ENCODE measurements around the gene ANXA5. TPM values are rescaled to one million over a fixed set of nuclear protein-coding genes. Genes with fewer than 3 reads are reported as not detected.

ANXA5 gene
- total RNA-seq, 2 donors from 2014 or later, result 88.4 to 122 TPM

- Histone ChIP-seq H3K27ac (peak overlapping the region; percentile 34), H3K27me3 (no peaks in the 10 kb centered on the region), H3K4me1 (no peaks in the 10 kb centered on the region), H3K9me3 (no peaks in the 10 kb centered on the region), H3K36me3 (no peaks in the 10 kb centered on the region), H3K4me3 (no peak overlapping the region), H3K9ac (ENCODE audit: low read depth in 2 of 2, low read length in 2 of 2) (peak overlapping the region in 1 of 2 donors; percentile 4)
- DNase-seq, result peak; percentile 59
- TF ChIP-seq, protein P1, sequence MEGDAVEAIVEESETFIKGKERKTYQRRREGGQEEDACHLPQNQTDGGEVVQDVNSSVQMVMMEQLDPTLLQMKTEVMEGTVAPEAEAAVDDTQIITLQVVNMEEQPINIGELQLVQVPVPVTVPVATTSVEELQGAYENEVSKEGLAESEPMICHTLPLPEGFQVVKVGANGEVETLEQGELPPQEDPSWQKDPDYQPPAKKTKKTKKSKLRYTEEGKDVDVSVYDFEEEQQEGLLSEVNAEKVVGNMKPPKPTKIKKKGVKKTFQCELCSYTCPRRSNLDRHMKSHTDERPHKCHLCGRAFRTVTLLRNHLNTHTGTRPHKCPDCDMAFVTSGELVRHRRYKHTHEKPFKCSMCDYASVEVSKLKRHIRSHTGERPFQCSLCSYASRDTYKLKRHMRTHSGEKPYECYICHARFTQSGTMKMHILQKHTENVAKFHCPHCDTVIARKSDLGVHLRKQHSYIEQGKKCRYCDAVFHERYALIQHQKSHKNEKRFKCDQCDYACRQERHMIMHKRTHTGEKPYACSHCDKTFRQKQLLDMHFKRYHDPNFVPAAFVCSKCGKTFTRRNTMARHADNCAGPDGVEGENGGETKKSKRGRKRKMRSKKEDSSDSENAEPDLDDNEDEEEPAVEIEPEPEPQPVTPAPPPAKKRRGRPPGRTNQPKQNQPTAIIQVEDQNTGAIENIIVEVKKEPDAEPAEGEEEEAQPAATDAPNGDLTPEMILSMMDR (IDR thresholded peaks at IDR 0.05), result no peak
- intact Hi-C loops (cut with DNase I), result no loop called here
Measured at GRCh38 chr4:121711263-121712000, 14.7 kb upstream of the ANXA5 start.

DNA sequence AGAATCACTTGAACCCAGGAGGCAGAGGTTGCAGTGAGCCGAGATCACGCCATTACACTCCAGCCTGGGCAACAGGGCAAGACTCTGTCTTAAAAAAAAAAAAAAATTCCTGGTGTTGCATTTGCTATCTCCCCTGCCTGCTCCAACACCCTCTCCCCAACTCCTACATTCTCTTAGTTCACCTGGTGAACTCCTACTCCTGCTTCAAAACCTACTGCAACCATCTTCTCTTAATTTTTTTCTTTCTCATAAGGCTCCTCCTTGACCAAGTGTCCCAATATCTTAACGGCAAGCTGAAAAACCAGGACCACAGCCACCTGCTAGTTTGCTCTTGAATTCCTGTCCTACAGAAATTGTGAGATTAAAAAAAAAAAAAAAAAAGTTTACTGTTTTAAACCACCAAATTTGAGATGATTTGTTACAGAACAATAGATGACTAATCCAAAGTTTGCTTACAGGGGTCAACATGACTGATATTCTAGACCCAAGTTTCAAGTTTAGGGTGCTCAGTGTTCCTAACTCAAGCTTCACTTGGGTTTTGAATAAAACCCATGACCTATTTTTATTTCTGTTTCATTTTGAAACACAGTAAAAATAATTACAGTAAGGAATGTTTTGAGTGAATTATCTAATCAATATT lies 13.1 kb upstream of the ANXA5 start:
- H3K4me3 ChIP-seq, result no peak overlapping the region
- TF ChIP-seq, protein P1 (IDR thresholded peaks at IDR 0.05), result no peak
- no peak overlapping the region for H3K9ac ChIP-seq (ENCODE audit: low read depth in 2 of 2, low read length in 2 of 2)
- H3K27ac ChIP-seq, result no peak overlapping the region
- H3K27me3 ChIP-seq, result no peaks in the 10 kb centered on the region
- DNase-seq, result no peak
- no peaks in the 10 kb centered on the region for H3K36me3 ChIP-seq
- H3K9me3 ChIP-seq, result no peaks in the 10 kb centered on the region
- intact Hi-C loops (cut with DNase I), result loop anchor here (10.0 kb wide), 1 partner anchor 85 kb away; no protein-coding TSS in a partner anchor
- H3K4me1 ChIP-seq, result no peaks in the 10 kb centered on the region

- no peak for DNase-seq
- no peak overlapping the region for H3K9ac ChIP-seq (ENCODE audit: low read depth in 2 of 2, low read length in 2 of 2)
- TF ChIP-seq, protein P1 (IDR thresholded peaks at IDR 0.05), result no peak
- H3K27me3 ChIP-seq, result no peaks in the 10 kb centered on the region
- H3K4me1 ChIP-seq, result no peaks in the 10 kb centered on the region
- no peaks in the 10 kb centered on the region for H3K9me3 ChIP-seq
- no peaks in the 10 kb centered on the region for H3K36me3 ChIP-seq
- H3K27ac ChIP-seq, result no peak overlapping the region
- intact Hi-C loops (cut with DNase I), result loop anchor here (10.0 kb wide), 1 partner anchor 87 kb away; no protein-coding TSS in a partner anchor
- H3K4me3 ChIP-seq, result no peak overlapping the region
Measured at GRCh38 chr4:121707344-121707743, 10.6 kb upstream of the ANXA5 start.

- DNase-seq, result no peak
- no peaks in the 10 kb centered on the region for H3K27me3 ChIP-seq
- intact Hi-C loops (cut with DNase I), result loop anchor here (10.0 kb wide), 1 partner anchor 88 kb away; no protein-coding TSS in a partner anchor
Measured at GRCh38 chr4:121706595-121707021, 9.8 kb upstream of the ANXA5 start.

DNA sequence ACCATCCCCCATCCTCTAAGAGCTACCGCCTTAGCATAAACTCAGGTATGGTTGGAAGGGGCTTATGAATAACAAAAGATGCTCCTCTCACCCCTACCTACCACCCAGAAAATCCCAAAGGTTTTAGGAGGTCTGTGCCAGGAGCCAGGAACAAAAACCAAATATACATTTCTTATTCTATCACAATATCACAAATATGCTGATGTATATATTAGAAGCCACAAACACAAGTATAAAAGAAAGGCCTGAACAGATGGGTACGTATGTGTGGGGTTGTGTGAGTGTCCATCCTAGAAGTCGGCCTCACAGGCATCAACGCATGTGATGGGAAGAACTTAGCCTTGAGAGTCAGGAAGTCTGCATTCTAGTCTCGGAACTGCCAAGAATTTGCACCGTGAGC lies 8.7 kb upstream of the ANXA5 start:
- intact Hi-C loops (cut with DNase I), result loop anchor here (10.0 kb wide), 1 partner anchor 89 kb away; no protein-coding TSS in a partner anchor
- no peak for DNase-seq
- no peak overlapping the region for H3K9ac ChIP-seq (ENCODE audit: low read depth in 2 of 2, low read length in 2 of 2)
- H3K9me3 ChIP-seq, result no peaks in the 10 kb centered on the region
- H3K27ac ChIP-seq, result no peak overlapping the region
- H3K4me1 ChIP-seq, result no peaks in the 10 kb centered on the region
- TF ChIP-seq, protein P1 (IDR thresholded peaks at IDR 0.05), result no peak
- H3K27me3 ChIP-seq, result no peaks in the 10 kb centered on the region
- no peaks in the 10 kb centered on the region for H3K36me3 ChIP-seq
- H3K4me3 ChIP-seq, result no peak overlapping the region

More at GRCh38 chr4:121706595-121707021, 9.8 kb upstream of the ANXA5 start:
- Histone ChIP-seq H3K36me3 (no peaks in the 10 kb centered on the region), H3K27ac (no peak overlapping the region), H3K9ac (ENCODE audit: low read depth in 2 of 2, low read length in 2 of 2) (no peak overlapping the region), H3K9me3 (no peaks in the 10 kb centered on the region), H3K4me3 (no peak overlapping the region), H3K4me1 (no peaks in the 10 kb centered on the region)
- TF ChIP-seq, protein P1 (IDR thresholded peaks at IDR 0.05), result no peak
